T47D (cell line): ENCODE data around the gene CAPN9.
A peak's percentile ranks its signal among the peaks of the same experiment; 100 is the strongest.
"Not testable (repeated sequence)": the region's sequence is repeated elsewhere in the genome, so short reads cannot be mapped to it uniquely, and the experiment has no call there.

Source experiments
- DNase-seq, 2 experiments: peaks; one replicate each; pipeline versions ENCODE4 v3.0.0 to v3.0.0-alpha.2; 2011 to 2012; ENCODE audit warnings: low read depth in 1 of 2, low spot score in 1 of 2
- JUND ChIP-seq: IDR thresholded peaks from 2 replicates; pipeline ENCODE4 v1.6.1; 2012; ENCODE audit warnings: low read depth
- in situ Hi-C: cut with HindIII; loops from 2 replicates; pipeline ENCODE4 v1.10.0; 2016; ENCODE audit warnings: low sequenced_read_pairs, low pct_unique_long_range_greater_than_20kb

Gene CAPN9

GRCh38 chr1:230713915-230714764, 33.0 kb upstream of the CAPN9 start, which contains the start of gene AGT:
Gene AGT (minus strand): TSS chr1:230714122. CDS start chr1:230710823, 3,299 bp downstream.
- in situ Hi-C loops: no loop called here
- peak in 1 of 2 experiments; percentile 34 for DNase-seq
- no peak for TF ChIP-seq JUND

- in situ Hi-C loops: no loop called here
- peak in 1 of 2 experiments; percentile 37 for DNase-seq
- TF ChIP-seq JUND: no peak
These were observed 31.7 kb upstream of the CAPN9 start for GRCh38 chr1:230715510-230715909.

GRCh38 chr1:230716453-230716852, 30.7 kb upstream of the CAPN9 start:
- in situ Hi-C loops, DNase-seq: not testable (repeated sequence)

GRCh38 chr1:230717251-230717650, 29.9 kb upstream of the CAPN9 start:
- in situ Hi-C loops: no loop called here
- TF ChIP-seq JUND: no peak
- no peak for DNase-seq

DNA sequence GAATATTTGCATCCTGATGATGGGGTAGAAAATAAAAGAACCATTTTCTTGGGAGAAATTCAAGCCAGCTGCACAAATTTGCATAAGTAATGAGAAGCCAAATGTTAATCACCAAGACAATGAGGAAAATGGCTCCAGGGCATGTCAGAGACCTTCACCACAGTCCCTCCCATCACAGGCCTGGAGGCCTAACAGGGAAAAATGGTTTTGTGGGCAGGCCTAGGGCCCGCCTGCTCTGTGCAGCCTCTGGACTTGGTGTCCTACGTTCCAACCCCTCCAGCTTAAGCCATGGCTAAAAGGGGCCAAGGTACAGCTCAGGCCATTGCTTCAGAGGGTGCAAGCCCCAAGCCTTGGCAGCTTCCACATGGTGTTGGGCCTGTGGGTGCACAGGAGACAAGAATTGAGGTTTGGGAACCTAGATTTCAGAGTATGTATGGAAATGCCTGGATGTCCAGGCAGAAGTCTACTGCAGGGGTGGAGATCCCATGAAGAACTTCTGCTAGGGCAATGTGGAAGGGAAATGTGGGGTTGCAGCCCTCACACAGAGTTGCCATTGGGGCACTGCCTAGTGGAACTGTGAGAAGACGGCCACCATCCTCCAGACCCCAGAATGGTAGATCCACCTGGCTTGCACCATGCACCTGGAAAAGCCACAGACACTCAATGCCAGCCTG, 25.2 kb upstream of the CAPN9 start:
- in situ Hi-C loops, DNase-seq: not testable (repeated sequence)

GRCh38 chr1:230725256-230726012, 21.8 kb upstream of the CAPN9 start:
- no peak for DNase-seq
- TF ChIP-seq JUND: no peak
- in situ Hi-C loops: no loop called here

- no peak for DNase-seq
- in situ Hi-C loops: no loop called here
- no peak for TF ChIP-seq JUND
These were observed 18.3 kb upstream of the CAPN9 start for GRCh38 chr1:230728710-230729392.

DNA sequence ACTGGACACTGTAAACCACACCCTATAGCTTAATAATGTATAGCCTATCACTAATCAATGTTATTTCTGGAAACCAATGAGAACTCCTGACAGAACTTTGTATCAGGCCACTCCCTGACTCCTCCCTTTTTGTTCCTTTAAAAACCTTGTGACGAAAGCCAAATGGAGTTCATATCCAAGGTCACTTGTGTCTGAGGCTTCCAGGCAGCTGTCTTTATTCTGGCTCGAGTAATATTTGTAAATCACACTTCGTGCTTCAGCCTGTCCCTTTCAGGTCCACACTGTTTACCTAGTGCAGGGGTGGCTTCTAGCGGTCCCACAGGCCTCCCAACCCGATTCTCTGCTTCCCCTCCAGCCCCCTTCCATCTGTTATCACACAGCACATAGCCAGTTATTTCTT, 16.2 kb upstream of the CAPN9 start:
- no peak for TF ChIP-seq JUND
- DNase-seq: no peak
- in situ Hi-C loops: no loop called here

GRCh38 chr1:230735447-230735846, 11.7 kb upstream of the CAPN9 start:
- in situ Hi-C loops: no loop called here
- DNase-seq: peak in 1 of 2 experiments; percentile 33
- no peak for TF ChIP-seq JUND

DNA sequence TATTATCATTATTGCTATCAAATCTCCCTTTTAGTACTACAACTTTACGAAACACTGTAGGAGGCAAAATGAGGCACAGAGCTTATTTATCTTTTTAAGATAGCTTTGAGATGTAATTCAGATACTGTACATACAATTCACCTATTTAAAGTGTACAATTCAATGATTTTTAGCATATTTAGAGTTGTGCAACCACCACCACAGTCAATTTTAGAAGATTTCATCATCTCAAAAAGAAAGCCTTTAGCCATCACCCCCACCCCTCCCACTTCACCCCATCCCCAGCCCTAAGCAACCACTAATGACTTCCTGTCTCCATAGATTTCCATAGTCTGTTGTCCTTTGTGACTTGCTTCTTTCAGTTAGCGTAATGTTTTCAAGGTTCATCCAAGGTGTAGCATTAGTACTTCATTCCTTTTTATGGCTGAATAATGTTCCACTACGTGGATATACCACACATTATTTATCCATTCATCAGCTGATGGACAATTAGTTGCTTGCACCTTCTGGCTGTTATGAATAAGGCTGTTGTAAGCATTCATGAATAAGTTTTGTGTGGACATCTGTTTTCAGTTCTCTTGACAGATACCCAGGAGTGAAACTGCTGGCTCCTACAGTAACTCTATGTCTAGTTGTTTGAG, 9.4 kb upstream of the CAPN9 start:
- in situ Hi-C loops: no loop called here
- no peak for DNase-seq
- no peak for TF ChIP-seq JUND

GRCh38 chr1:230739564-230740290, 7.5 kb upstream of the CAPN9 start:
- in situ Hi-C loops: no loop called here
- TF ChIP-seq JUND: no peak
- DNase-seq: no peak
